ENCODE results near the gene FITM1. TPM values are rescaled to one million over a fixed set of nuclear protein-coding genes. Genes with fewer than 3 reads are reported as not detected.

FITM1 gene
- polyA plus RNA-seq (ENCODE audit: insufficient read length in 3 of 3), result under 1 TPM; 0.68 to 0.86 (median 0.79) TPM

- DNase-seq (ENCODE audit: low read depth in 3 of 3, low spot score in 2 of 3), result no peak
Measured at GRCh38 chr14:24130380-24130716, at the start of gene FITM1. FITM1 (plus strand) TSS chr14:24130659; CDS start chr14:24131564, 905 bp downstream.

- DNase-seq (ENCODE audit: low read depth in 3 of 3, low spot score in 2 of 3), result peak in 1 of 3 donors; percentile 30
Measured at GRCh38 chr14:24080888-24081738, 49.3 kb upstream of the FITM1 start.

GRCh38 chr14:24081739-24082211 is 48.7 kb upstream of the FITM1 start:
- no peak for DNase-seq (ENCODE audit: low read depth in 3 of 3, low spot score in 2 of 3)

GRCh38 chr14:24082411-24083080 is 47.9 kb upstream of the FITM1 start:
- DNase-seq (ENCODE audit: low read depth in 3 of 3, low spot score in 2 of 3), result no peak

GRCh38 chr14:24083462-24083861 is 47.0 kb upstream of the FITM1 start:
- no peak for DNase-seq (ENCODE audit: low read depth in 3 of 3, low spot score in 2 of 3)

GRCh38 chr14:24084440-24084839 is 46.0 kb upstream of the FITM1 start:
- no peak for DNase-seq (ENCODE audit: low read depth in 3 of 3, low spot score in 2 of 3)

GRCh38 chr14:24085215-24085614 is 45.2 kb upstream of the FITM1 start:
- DNase-seq (ENCODE audit: low read depth in 3 of 3, low spot score in 2 of 3), result no peak

GRCh38 chr14:24086193-24086955 is 44.1 kb upstream of the FITM1 start:
- no peak for DNase-seq (ENCODE audit: low read depth in 3 of 3, low spot score in 2 of 3)

GRCh38 chr14:24087004-24087403 is 43.5 kb upstream of the FITM1 start:
- DNase-seq (ENCODE audit: low read depth in 3 of 3, low spot score in 2 of 3), result no peak

GRCh38 chr14:24088095-24088494 is 42.4 kb upstream of the FITM1 start:
- DNase-seq (ENCODE audit: low read depth in 3 of 3, low spot score in 2 of 3), result no peak

GRCh38 chr14:24089890-24090289 is 40.6 kb upstream of the FITM1 start:
- no peak for DNase-seq (ENCODE audit: low read depth in 3 of 3, low spot score in 2 of 3)

- no peak for DNase-seq (ENCODE audit: low read depth in 3 of 3, low spot score in 2 of 3)
Measured at GRCh38 chr14:24092110-24092504, 38.4 kb upstream of the FITM1 start.

GRCh38 chr14:24092505-24093206 is 37.8 kb upstream of the FITM1 start:
- DNase-seq (ENCODE audit: low read depth in 3 of 3, low spot score in 2 of 3), result no peak

- no peak for DNase-seq (ENCODE audit: low read depth in 3 of 3, low spot score in 2 of 3)
Measured at GRCh38 chr14:24093207-24093900, 37.1 kb upstream of the FITM1 start.

GRCh38 chr14:24093901-24094840 is 36.3 kb upstream of the FITM1 start, which contains the start of gene PCK2:
PCK2 (plus strand) TSS chr14:24094311; CDS start chr14:24094406, 95 bp downstream.
- peak in 1 of 3 donors; percentile 47 for DNase-seq (ENCODE audit: low read depth in 3 of 3, low spot score in 2 of 3)

GRCh38 chr14:24094841-24095270 is 35.6 kb upstream of the FITM1 start:
- no peak for DNase-seq (ENCODE audit: low read depth in 3 of 3, low spot score in 2 of 3)

- no peak for DNase-seq (ENCODE audit: low read depth in 3 of 3, low spot score in 2 of 3)
Measured at GRCh38 chr14:24095271-24096068, 35.0 kb upstream of the FITM1 start.

Data from right renal cortex interstitium (tissue), 3 donors.